Right lobe of liver (tissue), 6 donors: ENCODE results near the gene CAGE1. TPM values are rescaled to one million over a fixed set of nuclear protein-coding genes. Genes with fewer than 3 reads are reported as not detected.

Experiments used
- ATAC-seq, 4 donors: fragments of 200-7000 bp; cut with Tn5 transposase; one replicate each; pipeline ENCODE4 v1.9.1; 2020; ENCODE audit warnings: mild to moderate bottlenecking in 4 of 4, moderate library complexity in 4 of 4
- DNase-seq, 3 donors: peaks; one replicate each; pipeline ENCODE4 v3.0.0-alpha.2; 2020
- H3K27ac ChIP-seq, 3 donors: fragments of 200-600 bp; one replicate each; pipeline ENCODE4 v1.8.0; 2022
- H3K27me3 ChIP-seq, 2 donors: fragments of 200-600 bp; one replicate each; pipeline ENCODE4 v1.8.0; 2022
- H3K36me3 ChIP-seq, 4 donors: fragments of 200-600 bp; sonication (generic) in 1 of 4; one replicate each; pipeline versions ENCODE4 v1.5.1 to v1.8.0; 2017 to 2022; ENCODE audit warnings: control low read depth in 1 of 4
- H3K4me1 ChIP-seq, 4 donors: fragments of 200-600 bp; sonication (generic) in 1 of 4; one replicate each; pipeline versions ENCODE4 v1.5.1 to v1.8.0; 2017 to 2022; ENCODE audit warnings: control low read depth in 1 of 4
- H3K4me3 ChIP-seq, 3 donors: fragments of 200-600 bp; one replicate each; pipeline ENCODE4 v1.8.0; 2022
- H3K9me3 ChIP-seq, 4 donors: fragments of 200-600 bp; sonication (generic) in 1 of 4; one replicate each; pipeline versions ENCODE4 v1.5.1 to v1.8.0; 2017 to 2022; ENCODE audit warnings: control low read depth in 1 of 4
- CTCF ChIP-seq, 4 donors: fragments of 200-600 bp in 3 of 4; fragments of 450-650 bp in 1 of 4; IDR thresholded peaks; one replicate each; pipeline versions ENCODE4 v1.5.1 to v1.8.0; 2016 to 2022; ENCODE audit warnings: antibody characterized with exemption in 4 of 4, mild to moderate bottlenecking in 2 of 4
- POLR2A ChIP-seq: fragments of 450-650 bp; IDR thresholded peaks from one replicate; pipeline ENCODE4 v1.6.1; 2017; ENCODE audit warnings: antibody characterized with exemption, mild to moderate bottlenecking
- WGBS: methylation state at CpG from one replicate; pipeline ENCODE4 v1.1.6; 2018; ENCODE audit warnings: low coverage, low lambda C conversion rate; ENCODE audit not compliant: insufficient coverage; ENCODE audit errors: missing lambda C conversion rate; 5-methylcytosine and 5-hydroxymethylcytosine counted together
- intact Hi-C, 2 donors: fragments of 100-400 bp; cut with DNase I; formaldehyde crosslinking; loops; one replicate each; pipeline versions ENCODE4 v1.11.2 to v1.14.1; 2022
- total RNA-seq, 6 experiments: library from RNA; depleted of rRNA in 2 of 6; stranded (reverse); fragments of >200 nt in 2 of 6; fragmentation: NEBNext Ultra II Directional in 3 of 6; extraction: Animal tissue kit (Norgen Biotek cat#: 25700) in 3 of 6; gene quantifications; one replicate each; pipeline versions ENCODE4 v1.1.0 to v1.2.4, GENCODE V29; 2016 to 2023
- donor health status: DM: no; HTN: yes; CAD: no.
- donor health status: DM: no; HTN: no; CAD: no.
- donor health status: DM: no; HTN: no; CAD: no.
- donor health status: DM: no; HTN: yes; CAD: no.
- donor health status: DM: no; HTN: yes; CAD: no.

Gene CAGE1
- total RNA-seq, 6 experiments from 2014 or later = not detected

GRCh38 chr6:7392402-7392801, 2.9 kb upstream of the CAGE1 start:
- Histone ChIP-seq H3K4me3 (no peak overlapping the region), H3K9me3 (no peaks in the 10 kb centered on the region), H3K27ac (no peak overlapping the region), H3K27me3 (no peaks in the 10 kb centered on the region), H3K36me3 (peaks cover 0 to 27% (median 9%) of the 10 kb centered on the region in 4 donors), H3K4me1 (peaks cover 0 to 20% (median 0%) of the 10 kb centered on the region in 4 donors)
- DNase-seq (no peak), ATAC-seq (no peak)
- 81% methylated on average over 6 of the region's 6 CpGs for WGBS
- TF ChIP-seq POLR2A = no peak
- no peak for TF ChIP-seq CTCF (IDR thresholded peaks at IDR 0.05)
- intact Hi-C loops = no loop called here

- no peaks in the 10 kb centered on the region for H3K9me3 ChIP-seq
- no peaks in the 10 kb centered on the region for H3K27me3 ChIP-seq
- H3K4me3 ChIP-seq = no peak overlapping the region
- 72% methylated on average over 4 of the region's 4 CpGs for WGBS
- no peak overlapping the region for H3K27ac ChIP-seq
- intact Hi-C loops = no loop called here
- DNase-seq (no peak), ATAC-seq (no peak)
- peaks cover 0 to 18% (median 6%) of the 10 kb centered on the region in 4 donors for H3K36me3 ChIP-seq
- peaks cover 0 to 20% (median 0%) of the 10 kb centered on the region in 4 donors for H3K4me1 ChIP-seq
- TF ChIP-seq POLR2A = no peak
- TF ChIP-seq CTCF (IDR thresholded peaks at IDR 0.05) = no peak
Observed at GRCh38 chr6:7391151-7391550, 1.6 kb upstream of the CAGE1 start.

- peaks cover 0 to 20% (median 0%) of the 10 kb centered on the region in 4 donors for H3K4me1 ChIP-seq
- TF ChIP-seq CTCF (IDR thresholded peaks at IDR 0.05) (no peak), POLR2A (no peak)
- DNase-seq (no peak), ATAC-seq (no peak)
- 2% methylated on average over 12 of the region's 14 CpGs for WGBS
- peak overlapping the region; percentile 54 to 89 (median 75) for H3K4me3 ChIP-seq
- no peaks in the 10 kb centered on the region for H3K9me3 ChIP-seq
- intact Hi-C loops = no loop called here
- no peaks in the 10 kb centered on the region for H3K27me3 ChIP-seq
- H3K27ac ChIP-seq = peak overlapping the region; percentile 38 to 81 (median 80)
- peaks cover 0 to 10% (median 4%) of the 10 kb centered on the region in 4 donors for H3K36me3 ChIP-seq
Observed at GRCh38 chr6:7390226-7390878, 810 bp upstream of the CAGE1 start.

- DNase-seq (no peak), ATAC-seq (peak in 3 of 4 donors; percentile 65 to 77 (median 70))
- Histone ChIP-seq H3K9me3 (no peaks in the 10 kb centered on the region), H3K27me3 (no peaks in the 10 kb centered on the region), H3K4me1 (peaks cover 0 to 20% (median 0%) of the 10 kb centered on the region in 4 donors), H3K36me3 (peaks cover 0 to 9% (median 0%) of the 10 kb centered on the region in 4 donors), H3K27ac (peak overlapping the region; percentile 38 to 81 (median 80)), H3K4me3 (peak overlapping the region; percentile 54 to 89 (median 75))
- 0% methylated on average over 11 of the region's 11 CpGs for WGBS
- TF ChIP-seq CTCF (IDR thresholded peaks at IDR 0.05) (no peak), POLR2A (no peak)
- intact Hi-C loops = no loop called here
Observed at GRCh38 chr6:7389162-7389450, 436 bp downstream of the CAGE1 start.
